NT2/D1 (cell line): Measurements from ENCODE around the gene TEPSIN.

ENCODE experiments used
- YY1 ChIP-seq: IDR thresholded peaks from 2 replicates; pipeline ENCODE4 v1.6.1; 2011; ENCODE audit not compliant: insufficient read length, insufficient read depth
- ZNF274 ChIP-seq: IDR thresholded peaks from 2 replicates; pipeline ENCODE4 v1.6.1; 2011; ENCODE audit warnings: mild to moderate bottlenecking, low read depth, low read length

- TF ChIP-seq ZNF274 (no peak), YY1 (no peak)
Measured at GRCh38 chr17:81287741-81288430, 49.0 kb upstream of the TEPSIN start.
